ENCODE measurements around the gene NDUFAF8. TPM values are rescaled to one million over a fixed set of nuclear protein-coding genes. Genes with fewer than 3 reads are reported as not detected.

The NDUFAF8 gene
- total RNA-seq, 1 experiment from 2014 or later = 102 TPM

- DNase-seq (ENCODE audit: low read depth, low spot score) (no peak), ATAC-seq (no peak)
- POLR2A ChIA-PET = interaction anchor here (1.0 kb wide), 1 partner anchor 9 kb away, joined by 3 read pairs; the partner anchor contains the start of genes NDUFAF8 and TEPSIN
- CTCF ChIA-PET = interaction anchor here (0.7 to 1.4 kb wide), 2 partner anchors 105 to 225 kb away, joined by 3 read pairs; no protein-coding TSS in a partner anchor
- H3K27ac ChIP-seq (ENCODE audit: low read depth, low read length) = no peak overlapping the region
- RAD21 ChIA-PET (ENCODE audit: low non-redundant PET in 1 of 2, low total read pairs in 2 of 2, uncharacterized antibody in 2 of 2, unreplicated experiment in 2 of 2) = no interaction called here
- intact Hi-C loops (cut with micrococcal nuclease) = no loop called here
- no peaks in the 10 kb centered on the region for H3K27me3 ChIP-seq (ENCODE audit: insufficient read depth, low read length)
- 0 out of 2 replicates have a peak, but pooled peaks cover 2% of the 10 kb centered on the region for H3K79me2 ChIP-seq (ENCODE audit: insufficient read depth, low read length)
- no peak overlapping the region for H3K4me3 ChIP-seq (replicated peaks in 1 of 2; ENCODE audit: low read depth in 1 of 2, low read length in 2 of 2)
- TF ChIP-seq CBX3 (IDR thresholded peaks at IDR 0.05; ENCODE audit: low read depth) = no peak
- TF ChIP-seq, protein P1, sequence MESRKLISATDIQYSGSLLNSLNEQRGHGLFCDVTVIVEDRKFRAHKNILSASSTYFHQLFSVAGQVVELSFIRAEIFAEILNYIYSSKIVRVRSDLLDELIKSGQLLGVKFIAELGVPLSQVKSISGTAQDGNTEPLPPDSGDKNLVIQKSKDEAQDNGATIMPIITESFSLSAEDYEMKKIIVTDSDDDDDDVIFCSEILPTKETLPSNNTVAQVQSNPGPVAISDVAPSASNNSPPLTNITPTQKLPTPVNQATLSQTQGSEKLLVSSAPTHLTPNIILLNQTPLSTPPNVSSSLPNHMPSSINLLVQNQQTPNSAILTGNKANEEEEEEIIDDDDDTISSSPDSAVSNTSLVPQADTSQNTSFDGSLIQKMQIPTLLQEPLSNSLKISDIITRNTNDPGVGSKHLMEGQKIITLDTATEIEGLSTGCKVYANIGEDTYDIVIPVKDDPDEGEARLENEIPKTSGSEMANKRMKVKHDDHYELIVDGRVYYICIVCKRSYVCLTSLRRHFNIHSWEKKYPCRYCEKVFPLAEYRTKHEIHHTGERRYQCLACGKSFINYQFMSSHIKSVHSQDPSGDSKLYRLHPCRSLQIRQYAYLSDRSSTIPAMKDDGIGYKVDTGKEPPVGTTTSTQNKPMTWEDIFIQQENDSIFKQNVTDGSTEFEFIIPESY (IDR thresholded peaks at IDR 0.05; ENCODE audit: extremely low read depth, insufficient replicate concordance, low read length) = no peak
- TF ChIP-seq TCF7L2 (IDR thresholded peaks at IDR 0.05; ENCODE audit: borderline replicate concordance, extremely low read depth, insufficient read depth, insufficient read length) = no peak
- TF ChIP-seq FOSL1 (IDR thresholded peaks at IDR 0.05; ENCODE audit: low read depth) = no peak
- no peak for TF ChIP-seq EZH2 (IDR thresholded peaks at IDR 0.05)
- TF ChIP-seq CEBPB (IDR thresholded peaks at IDR 0.05; ENCODE audit: low read depth) = no peak
- no peak for TF ChIP-seq ELF1 (IDR thresholded peaks at IDR 0.05; ENCODE audit: borderline replicate concordance, low read depth)
- TF ChIP-seq RAD21 (IDR thresholded peaks at IDR 0.05; ENCODE audit: low read depth) = no peak
- no peak for TF ChIP-seq MAX (IDR thresholded peaks at IDR 0.05)
- TF ChIP-seq JUND (IDR thresholded peaks at IDR 0.05) = no peak
- TF ChIP-seq SIN3A (IDR thresholded peaks at IDR 0.05; ENCODE audit: low read depth) = no peak
- no peak for TF ChIP-seq EZH2phosphoT487 (IDR thresholded peaks at IDR 0.05; ENCODE audit: borderline replicate concordance)
- TF ChIP-seq POLR2AphosphoS5 (IDR thresholded peaks at IDR 0.05; ENCODE audit: low read depth, low read length) = no peak
- TF ChIP-seq REST (IDR thresholded peaks at IDR 0.05; ENCODE audit: low read depth) = no peak
- TF ChIP-seq, protein P2, sequence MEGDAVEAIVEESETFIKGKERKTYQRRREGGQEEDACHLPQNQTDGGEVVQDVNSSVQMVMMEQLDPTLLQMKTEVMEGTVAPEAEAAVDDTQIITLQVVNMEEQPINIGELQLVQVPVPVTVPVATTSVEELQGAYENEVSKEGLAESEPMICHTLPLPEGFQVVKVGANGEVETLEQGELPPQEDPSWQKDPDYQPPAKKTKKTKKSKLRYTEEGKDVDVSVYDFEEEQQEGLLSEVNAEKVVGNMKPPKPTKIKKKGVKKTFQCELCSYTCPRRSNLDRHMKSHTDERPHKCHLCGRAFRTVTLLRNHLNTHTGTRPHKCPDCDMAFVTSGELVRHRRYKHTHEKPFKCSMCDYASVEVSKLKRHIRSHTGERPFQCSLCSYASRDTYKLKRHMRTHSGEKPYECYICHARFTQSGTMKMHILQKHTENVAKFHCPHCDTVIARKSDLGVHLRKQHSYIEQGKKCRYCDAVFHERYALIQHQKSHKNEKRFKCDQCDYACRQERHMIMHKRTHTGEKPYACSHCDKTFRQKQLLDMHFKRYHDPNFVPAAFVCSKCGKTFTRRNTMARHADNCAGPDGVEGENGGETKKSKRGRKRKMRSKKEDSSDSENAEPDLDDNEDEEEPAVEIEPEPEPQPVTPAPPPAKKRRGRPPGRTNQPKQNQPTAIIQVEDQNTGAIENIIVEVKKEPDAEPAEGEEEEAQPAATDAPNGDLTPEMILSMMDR (IDR thresholded peaks at IDR 0.05 in 2 of 3, conservative IDR thresholded peaks at IDR 0.05 in 1 of 3; ENCODE audit: borderline replicate concordance in 1 of 3, insufficient read depth in 1 of 3, low read depth in 2 of 3, low read length in 2 of 3) = no peak
- TF ChIP-seq ZFX (IDR thresholded peaks at IDR 0.05) = no peak
- no peaks in the 10 kb centered on the region for H4K20me1 ChIP-seq (ENCODE audit: insufficient read depth)
- no peak overlapping the region for H3K4me2 ChIP-seq (ENCODE audit: low read length)
- no peak overlapping the region for H2AFZ ChIP-seq (ENCODE audit: low read depth, low read length, poor library complexity, severe bottlenecking)
- peaks cover 0 to 12% of the 10 kb centered on the region in 2 experiments; a peak in 1 of 4 replicates for H3K9me3 ChIP-seq (ENCODE audit: control insufficient read depth in 1 of 2, insufficient read depth in 1 of 2, low read depth in 1 of 2, low read length in 2 of 2)
- BruUV-seq (replicated peaks) = no TSS peak
- H3K9me2 ChIP-seq (ENCODE audit: insufficient read depth) = no peaks in the 10 kb centered on the region
- no peak overlapping the region for H3K9ac ChIP-seq (ENCODE audit: low read length)
- H3K4me1 ChIP-seq (ENCODE audit: control insufficient read depth in 1 of 2, insufficient read depth in 2 of 2, low read length in 2 of 2) = no peaks in the 10 kb centered on the region
- peaks cover 20 to 30% of the 10 kb centered on the region in 2 experiments; a peak in 3 of 4 replicates for H3K36me3 ChIP-seq (ENCODE audit: control insufficient read depth in 1 of 2, insufficient read depth in 2 of 2, low read length in 2 of 2)
Measured at GRCh38 chr17:81247339-81247990, 8.3 kb downstream of the NDUFAF8 start.

All from HCT116 (cell line).